Large intestine (tissue), 3 donors: ENCODE measurements around the gene ACOT6. TPM values are rescaled to one million over a fixed set of nuclear protein-coding genes. Genes with fewer than 3 reads are reported as not detected.
A peak's percentile ranks its signal among the peaks of the same experiment; 100 is the strongest.
"Not testable (repeated sequence)": the region's sequence is repeated elsewhere in the genome, so short reads cannot be mapped to it uniquely, and the experiment has no call there.

ENCODE experiments used
- DNase-seq, 2 donors: peaks; one replicate each; pipeline versions ENCODE4 v3.0.0 to v3.0.0-alpha.2; 2013
- H3K27ac ChIP-seq: one replicate; pipeline ENCODE4 v1.5.1; 2013; ENCODE audit warnings: low read length
- H3K27me3 ChIP-seq: 2 replicates; pipeline ENCODE4 v1.6.1; 2013; ENCODE audit warnings: low read length; ENCODE audit not compliant: control insufficient read depth, insufficient read depth
- H3K36me3 ChIP-seq: 2 replicates; pipeline ENCODE4 v1.6.1; 2013; ENCODE audit warnings: low read length; ENCODE audit not compliant: control insufficient read depth, insufficient read depth
- H3K4me1 ChIP-seq: one replicate; pipeline ENCODE4 v1.6.1; 2013; ENCODE audit warnings: low read length; ENCODE audit not compliant: control insufficient read depth, insufficient read depth
- H3K4me3 ChIP-seq: one replicate; pipeline ENCODE4 v1.5.1; 2013; ENCODE audit warnings: low read length
- H3K9me3 ChIP-seq: one replicate; pipeline ENCODE4 v1.6.1; 2013; ENCODE audit warnings: mild to moderate bottlenecking, low read depth, low read length, moderate library complexity; ENCODE audit not compliant: control insufficient read depth
- WGBS: methylation state at CpG from one replicate; pipeline ENCODE4 v1.1.5; 2013; ENCODE audit warnings: low lambda C conversion rate; ENCODE audit not compliant: insufficient coverage; 5-methylcytosine and 5-hydroxymethylcytosine counted together
- polyA plus RNA-seq: library from polyadenylated mRNA; unstranded; fragments of 120-200 nt; gene quantifications from one replicate; pipeline ENCODE4 v1.2.1, GENCODE V29; 2013

Gene ACOT6
- polyA plus RNA-seq, 1 donor, result 0.04 TPM

DNA sequence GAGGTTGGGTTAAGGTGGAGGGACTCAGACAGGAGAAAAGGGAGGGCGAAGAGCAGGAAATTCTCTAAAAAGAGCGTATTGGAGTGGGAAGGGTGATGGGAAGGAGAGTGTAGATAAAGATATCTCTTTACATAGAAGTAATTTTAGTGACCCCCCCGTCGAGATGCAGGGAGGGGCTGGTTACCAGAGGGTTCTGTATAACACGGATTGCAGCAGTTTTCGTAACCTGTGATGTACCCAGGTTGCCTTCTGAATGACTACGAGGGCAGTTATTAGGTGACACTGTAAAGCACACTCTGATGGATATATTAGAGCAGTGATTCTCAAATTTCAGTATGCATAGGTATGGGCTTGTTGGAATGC, 32.9 kb downstream of the ACOT6 start:
- peaks cover 6% of the 10 kb centered on the region for H3K4me1 ChIP-seq
- peak overlapping the region; percentile 65 for H3K4me3 ChIP-seq
- H3K27ac ChIP-seq, result no peak overlapping the region
- 0% methylated on average over 2 of the region's 7 CpGs for WGBS
- H3K9me3 ChIP-seq, result no peaks in the 10 kb centered on the region
- no peak for DNase-seq
- no peaks in the 10 kb centered on the region for H3K27me3 ChIP-seq
- no peaks in the 10 kb centered on the region for H3K36me3 ChIP-seq

DNA sequence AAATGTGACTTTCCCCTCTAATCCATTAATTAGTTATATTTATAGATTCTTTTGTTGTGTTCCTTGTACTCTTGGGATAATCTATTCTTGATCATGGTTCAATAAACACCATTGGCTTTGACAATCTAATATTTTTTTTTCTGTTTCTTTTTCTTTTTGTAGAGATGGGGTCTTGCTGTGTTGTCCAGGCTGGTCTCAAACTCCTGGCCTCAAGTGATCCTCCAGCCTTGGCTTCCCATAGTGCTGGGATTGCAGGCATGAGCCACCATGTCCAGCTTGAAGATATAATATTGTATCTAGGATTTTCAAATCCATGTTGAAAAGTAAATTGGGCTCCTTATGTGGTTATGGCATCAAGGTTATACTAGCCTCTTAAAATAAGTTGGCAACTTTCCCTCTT, 38.7 kb downstream of the ACOT6 start:
- no peak overlapping the region for H3K4me3 ChIP-seq
- no peaks in the 10 kb centered on the region for H3K9me3 ChIP-seq
- no peak overlapping the region for H3K27ac ChIP-seq
- no peaks in the 10 kb centered on the region for H3K27me3 ChIP-seq
- peaks cover 8% of the 10 kb centered on the region for H3K36me3 ChIP-seq
- H3K4me1 ChIP-seq, result no peaks in the 10 kb centered on the region
- no peak for DNase-seq

DNA sequence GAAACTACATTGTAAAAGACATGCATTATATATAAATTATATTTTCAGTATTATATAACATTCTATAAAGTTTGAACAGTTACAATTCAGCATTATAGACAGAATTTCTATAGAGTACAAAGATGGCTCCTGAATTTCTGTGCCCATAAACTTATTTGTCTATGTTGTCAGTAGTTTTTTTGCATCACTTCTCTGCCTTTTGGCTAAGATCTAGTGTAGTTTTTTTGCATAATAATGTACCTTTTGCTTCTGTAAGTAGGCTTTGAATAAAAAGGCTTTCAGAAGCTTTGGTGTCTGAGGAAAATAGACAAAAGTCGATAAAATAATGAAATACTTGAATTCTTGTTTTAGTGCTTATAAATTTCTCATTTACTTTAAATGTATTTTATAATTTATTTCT, 43.5 kb downstream of the ACOT6 start:
- Histone ChIP-seq H3K9me3 (no peaks in the 10 kb centered on the region), H3K27me3 (no peaks in the 10 kb centered on the region), H3K4me3 (no peak overlapping the region), H3K27ac (no peak overlapping the region), H3K36me3 (peaks cover 11% of the 10 kb centered on the region), H3K4me1 (no peaks in the 10 kb centered on the region)
- WGBS, result 100% methylated on average over 1 of the region's 1 CpG
- no peak for DNase-seq

DNA sequence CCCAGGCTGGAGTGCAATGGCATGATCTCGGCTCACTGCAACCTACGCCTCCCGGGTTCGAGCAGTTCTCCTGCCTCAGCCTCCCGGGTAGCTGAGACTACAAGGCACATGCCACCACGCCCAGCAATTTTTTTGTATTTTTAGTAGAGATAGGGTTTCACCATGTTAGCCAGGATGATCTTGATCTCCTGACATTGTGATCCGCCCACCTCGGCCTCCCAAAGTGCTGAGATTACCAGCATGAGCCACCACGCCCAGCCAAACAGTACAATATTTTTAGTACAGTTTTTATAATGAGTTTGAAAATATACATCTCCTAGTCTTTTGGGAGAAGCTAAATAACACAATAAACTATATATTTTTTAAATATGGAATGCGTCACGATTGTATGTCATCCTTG, 46.9 kb downstream of the ACOT6 start:
- not testable (repeated sequence) for H3K4me1 ChIP-seq, H3K9me3 ChIP-seq, DNase-seq, H3K27me3 ChIP-seq, H3K27ac ChIP-seq, H3K36me3 ChIP-seq, H3K4me3 ChIP-seq
- WGBS, result 80% methylated on average over 1 of the region's 11 CpGs

DNA sequence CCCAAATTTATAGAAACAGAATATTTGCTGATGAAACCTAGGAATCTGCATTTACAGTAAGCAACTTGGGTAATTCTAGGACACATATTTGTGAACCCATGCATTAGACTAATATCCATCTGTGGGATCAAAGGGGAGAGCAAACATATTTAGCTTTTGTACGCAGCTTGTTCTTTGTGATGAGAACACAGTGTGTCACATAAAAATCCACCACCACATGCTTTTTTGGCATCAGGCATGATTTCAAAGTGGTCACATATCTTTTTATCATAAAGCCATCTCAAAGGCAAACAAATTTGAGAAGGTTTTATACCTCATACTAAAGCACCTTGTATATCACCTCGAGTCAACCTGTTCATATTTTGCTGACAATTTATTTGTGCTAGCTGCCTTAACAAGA, 48.2 kb downstream of the ACOT6 start:
- no peaks in the 10 kb centered on the region for H3K9me3 ChIP-seq
- H3K36me3 ChIP-seq, result peaks cover 5% of the 10 kb centered on the region
- no peak for DNase-seq
- no peak overlapping the region for H3K4me3 ChIP-seq
- no peak overlapping the region for H3K27ac ChIP-seq
- no peaks in the 10 kb centered on the region for H3K27me3 ChIP-seq
- WGBS, result no CpG with 5 or more reads among the region's 2 CpGs
- H3K4me1 ChIP-seq, result no peaks in the 10 kb centered on the region

DNA sequence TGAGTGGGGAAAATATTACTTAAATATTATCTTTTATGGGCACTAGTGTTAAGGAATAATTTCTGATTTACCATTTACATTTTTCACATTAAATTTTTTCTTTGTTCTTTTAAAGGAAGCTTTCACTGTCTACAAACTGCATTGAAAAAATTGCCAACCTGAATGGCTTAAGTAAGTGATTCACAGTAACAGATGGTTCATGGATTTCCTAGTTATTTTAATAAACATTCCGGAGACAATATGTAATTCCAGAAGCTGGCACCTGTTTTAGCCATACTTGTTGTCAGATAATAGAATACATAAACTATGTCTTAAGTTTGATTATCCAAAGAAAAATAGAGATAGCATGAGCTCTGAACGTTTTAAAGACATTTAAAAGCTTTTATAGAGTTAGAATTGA, 49.6 kb downstream of the ACOT6 start:
- Histone ChIP-seq H3K4me1 (no peaks in the 10 kb centered on the region), H3K36me3 (peaks cover 5% of the 10 kb centered on the region), H3K27me3 (no peaks in the 10 kb centered on the region), H3K4me3 (no peak overlapping the region), H3K9me3 (no peaks in the 10 kb centered on the region), H3K27ac (no peak overlapping the region)
- whole genome bisulfite sequencing, result no CpG with 5 or more reads among the region's 2 CpGs
- DNase-seq, result no peak

DNA sequence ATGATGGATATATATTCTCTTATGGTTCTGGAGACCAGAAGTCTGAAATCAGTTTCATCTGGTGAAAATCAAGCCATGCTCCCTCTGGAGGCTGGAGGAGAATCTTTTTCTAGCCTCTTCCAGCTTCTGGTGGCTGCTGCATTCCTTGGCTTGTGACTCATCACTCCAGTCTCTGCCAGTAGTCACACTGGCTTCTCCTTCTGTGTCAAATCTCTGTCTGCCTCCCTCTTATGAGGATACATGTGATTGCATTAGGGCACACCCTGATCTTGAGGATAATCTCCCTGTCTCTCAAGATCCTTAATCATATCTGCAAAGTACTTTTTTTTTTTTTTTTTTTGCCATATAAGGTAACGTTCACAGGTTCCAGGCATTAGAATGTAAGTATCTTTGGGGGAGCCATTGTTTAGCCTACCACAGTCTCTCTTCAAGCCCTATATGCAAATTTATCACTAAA, 50.2 kb downstream of the ACOT6 start:
- H3K4me1 ChIP-seq, result no peaks in the 10 kb centered on the region
- WGBS, result 100% methylated on average over 1 of the region's 1 CpG
- peaks cover 5% of the 10 kb centered on the region for H3K36me3 ChIP-seq
- no peaks in the 10 kb centered on the region for H3K27me3 ChIP-seq
- no peak overlapping the region for H3K27ac ChIP-seq
- no peaks in the 10 kb centered on the region for H3K9me3 ChIP-seq
- H3K4me3 ChIP-seq, result no peak overlapping the region
- no peak for DNase-seq

DNA sequence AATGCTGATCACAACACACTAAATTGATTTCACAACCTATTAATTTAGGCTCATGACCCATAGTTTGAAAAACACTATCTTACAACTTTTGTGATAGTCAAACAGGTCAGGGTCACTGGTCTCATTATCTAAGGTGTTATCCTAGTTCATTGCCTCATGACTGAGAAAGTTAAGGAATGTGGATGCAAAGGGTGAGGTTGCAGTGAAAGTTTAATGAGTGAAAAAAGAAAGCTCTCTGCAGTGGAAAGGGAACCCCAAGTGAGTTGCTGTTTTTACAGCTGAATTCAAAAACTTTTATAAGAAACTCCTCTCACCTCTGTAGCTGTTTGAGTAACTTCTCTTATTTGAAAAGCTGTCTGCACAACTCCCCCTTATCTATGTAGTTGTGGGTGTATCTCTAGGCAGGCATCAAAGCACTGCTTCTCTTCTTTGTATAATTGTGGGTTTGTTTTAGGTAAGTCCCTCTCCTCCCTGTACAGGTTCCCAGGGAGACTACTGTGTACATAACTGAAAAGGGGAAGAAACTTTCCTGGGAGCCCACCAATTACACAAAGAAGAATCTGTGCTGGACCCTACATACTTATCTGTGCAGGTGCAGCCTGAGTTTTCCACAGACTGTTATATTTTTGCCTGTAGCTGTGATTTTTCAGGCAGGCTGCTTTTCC, 51.4 kb downstream of the ACOT6 start:
- no peak overlapping the region for H3K27ac ChIP-seq
- H3K36me3 ChIP-seq, result peaks cover 5% of the 10 kb centered on the region
- no peaks in the 10 kb centered on the region for H3K9me3 ChIP-seq
- peak in 1 of 2 donors; percentile 22 for DNase-seq
- no peaks in the 10 kb centered on the region for H3K4me1 ChIP-seq
- H3K4me3 ChIP-seq, result no peak overlapping the region
- no peaks in the 10 kb centered on the region for H3K27me3 ChIP-seq

DNA sequence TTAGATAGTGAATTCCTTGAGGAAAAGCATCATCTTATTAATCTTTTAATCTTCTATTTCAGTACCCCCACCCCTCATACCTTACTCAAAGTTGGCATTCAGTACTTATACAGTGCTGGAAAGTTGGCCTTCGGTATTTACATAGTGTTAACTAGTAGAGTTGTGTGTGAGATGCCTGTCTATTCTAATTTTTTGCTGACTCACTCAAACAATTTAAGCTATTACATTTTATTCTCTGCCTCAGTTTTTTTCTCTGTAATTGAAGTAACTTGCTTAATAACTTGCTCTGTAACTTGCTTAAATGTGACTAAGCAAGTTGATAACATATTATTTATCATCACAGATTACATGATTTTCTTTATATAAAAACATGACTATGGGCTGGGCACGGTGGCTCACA, 52.8 kb downstream of the ACOT6 start:
- Histone ChIP-seq H3K27me3 (no peaks in the 10 kb centered on the region), H3K4me3 (no peak overlapping the region), H3K27ac (no peak overlapping the region), H3K4me1 (no peaks in the 10 kb centered on the region), H3K36me3 (peaks cover 5% of the 10 kb centered on the region), H3K9me3 (no peaks in the 10 kb centered on the region)
- no peak for DNase-seq
- no CpG with 5 or more reads among the region's 2 CpGs for WGBS

DNA sequence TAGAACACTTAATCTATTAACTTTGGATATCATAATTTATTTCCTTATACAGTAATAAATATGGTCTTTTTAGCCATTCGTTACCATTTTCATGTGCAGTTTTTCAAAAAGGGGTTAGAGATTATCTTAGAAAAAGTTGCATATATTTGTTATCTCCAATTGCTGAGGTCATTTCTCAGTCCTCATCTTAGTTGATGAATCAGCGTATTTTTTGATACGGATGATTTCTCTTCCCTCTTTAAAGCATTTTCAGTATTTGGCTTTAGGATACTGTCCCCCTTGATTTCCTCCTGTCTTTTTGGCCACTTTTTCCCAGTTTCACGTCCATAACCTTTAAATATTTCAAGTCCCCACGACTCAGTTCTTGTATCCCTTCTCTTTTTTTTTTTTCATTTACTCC, 54.3 kb downstream of the ACOT6 start:
- H3K27me3 ChIP-seq, result no peaks in the 10 kb centered on the region
- H3K4me1 ChIP-seq, result no peaks in the 10 kb centered on the region
- no peak for DNase-seq
- H3K4me3 ChIP-seq, result no peak overlapping the region
- no peaks in the 10 kb centered on the region for H3K9me3 ChIP-seq
- 100% methylated on average over 5 of the region's 5 CpGs for WGBS
- H3K27ac ChIP-seq, result no peak overlapping the region
- H3K36me3 ChIP-seq, result peaks cover 2% of the 10 kb centered on the region

DNA sequence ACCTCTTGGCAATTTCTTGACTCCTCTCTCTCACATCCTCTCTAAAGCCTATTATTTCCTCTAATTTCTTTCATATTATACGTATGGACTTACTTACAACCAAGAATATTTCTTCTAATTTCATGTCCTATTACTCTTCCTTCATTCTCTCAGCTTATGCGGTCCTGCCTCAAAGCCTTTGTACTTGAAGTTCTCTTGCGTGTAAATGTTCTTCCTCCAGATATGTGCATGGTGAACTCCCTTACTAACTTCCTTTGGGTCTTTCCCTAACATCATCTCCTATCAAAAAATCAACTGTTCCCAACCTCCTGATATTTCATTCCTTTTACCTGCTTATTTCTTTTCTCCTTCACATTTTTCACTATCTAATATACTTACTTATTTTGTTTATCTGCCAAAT, 55.5 kb downstream of the ACOT6 start:
- Histone ChIP-seq H3K4me3 (no peak overlapping the region), H3K9me3 (no peaks in the 10 kb centered on the region), H3K27ac (no peak overlapping the region), H3K27me3 (no peaks in the 10 kb centered on the region), H3K4me1 (no peaks in the 10 kb centered on the region), H3K36me3 (no peaks in the 10 kb centered on the region)
- 100% methylated on average over 2 of the region's 3 CpGs for WGBS
- DNase-seq, result no peak
